Measurements from ENCODE around the gene TMEM132D.

GRCh38 chr12:129811963-129812362, 91.9 kb downstream of the TMEM132D start:
- TF ChIP-seq CTCF (conservative IDR thresholded peaks at IDR 0.05; ENCODE audit: low read depth, low read length) = no peak
- no peak for TF ChIP-seq POLR2A (IDR thresholded peaks at IDR 0.05; ENCODE audit: low read depth, low read length)
- TF ChIP-seq RAD21 (IDR thresholded peaks at IDR 0.05; ENCODE audit: low read length) = no peak
- TF ChIP-seq CHD1 (IDR thresholded peaks at IDR 0.05; ENCODE audit: low read depth, low read length) = no peak
- no peak for TF ChIP-seq RFX5 (IDR thresholded peaks at IDR 0.05; ENCODE audit: low read depth, low read length)
